H9 (cell line): Measurements from ENCODE around the gene POU2F3. TPM values are rescaled to one million over a fixed set of nuclear protein-coding genes. Genes with fewer than 3 reads are reported as not detected.

Experiments
- DNase-seq: peaks from one replicate; pipeline ENCODE4 v3.0.0-alpha.2; 2017
- H2AFZ ChIP-seq: one replicate; pipeline ENCODE4 v1.6.1; 2013; ENCODE audit warnings: mild to moderate bottlenecking, low read length, control low read depth, moderate library complexity
- H2AK5ac ChIP-seq: 2 replicates; pipeline ENCODE4 v1.6.1; 2013; ENCODE audit warnings: low read length, control low read depth, mixed read lengths; ENCODE audit not compliant: insufficient read length
- H2BK120ac ChIP-seq: one replicate; pipeline ENCODE4 v1.6.1; 2013; ENCODE audit warnings: low read depth, mild to moderate bottlenecking, low read length, control low read depth, inconsistent platforms; ENCODE audit not compliant: poor library complexity, severe bottlenecking
- H2BK12ac ChIP-seq: 2 replicates; pipeline ENCODE4 v1.6.1; 2013; ENCODE audit warnings: low read length, control low read depth, mixed read lengths, low read depth; ENCODE audit not compliant: insufficient read length
- H2BK15ac ChIP-seq: 2 replicates; pipeline ENCODE4 v1.6.1; 2013; ENCODE audit warnings: low read depth, low read length, control low read depth
- H2BK20ac ChIP-seq: one replicate; pipeline ENCODE4 v1.6.1; 2013; ENCODE audit warnings: low read depth, mild to moderate bottlenecking, low read length, control low read depth, inconsistent platforms; ENCODE audit not compliant: poor library complexity, severe bottlenecking
- H2BK5ac ChIP-seq: 2 replicates; pipeline ENCODE4 v1.6.1; 2013; ENCODE audit warnings: low read length, control low read depth, mixed read lengths; ENCODE audit not compliant: insufficient read length
- H3K14ac ChIP-seq: 2 replicates; pipeline ENCODE4 v1.6.1; 2013; ENCODE audit warnings: low read length, control low read depth; ENCODE audit not compliant: insufficient read depth
- H3K18ac ChIP-seq: 2 replicates; pipeline ENCODE4 v1.6.1; 2013; ENCODE audit warnings: low read depth, mild to moderate bottlenecking, mixed read lengths, low read length, control low read depth; ENCODE audit not compliant: insufficient read length
- H3K23ac ChIP-seq: 2 replicates; pipeline ENCODE4 v1.6.1; 2013; ENCODE audit warnings: low read length, control low read depth, mixed read lengths, low read depth; ENCODE audit not compliant: insufficient read length
- H3K23me2 ChIP-seq: 2 replicates; pipeline ENCODE4 v1.6.1; 2013; ENCODE audit warnings: low read depth, mild to moderate bottlenecking, mixed read lengths, low read length, control low read depth; ENCODE audit not compliant: insufficient read length, poor library complexity, severe bottlenecking
- H3K27ac ChIP-seq: 2 replicates; pipeline ENCODE4 v1.5.1; 2013; ENCODE audit warnings: low read length, control low read depth, mixed read lengths, low read depth; ENCODE audit not compliant: insufficient read length
- H3K27me3 ChIP-seq: 2 replicates; pipeline ENCODE4 v1.6.1; 2013; ENCODE audit warnings: low read length, control low read depth, inconsistent platforms; ENCODE audit not compliant: insufficient read depth
- H3K4ac ChIP-seq: 2 replicates; pipeline ENCODE4 v1.6.1; 2013; ENCODE audit warnings: low read depth, mild to moderate bottlenecking, control low read depth, inconsistent platforms, low read length, moderate library complexity
- H3K4me1 ChIP-seq: 2 replicates; pipeline ENCODE4 v1.6.1; 2013; ENCODE audit warnings: low read length, control low read depth, inconsistent platforms; ENCODE audit not compliant: insufficient read depth
- H3K4me2 ChIP-seq: 2 replicates; pipeline ENCODE4 v1.6.1; 2013; ENCODE audit warnings: low read length, control low read depth, mixed read lengths; ENCODE audit not compliant: insufficient read length, insufficient read depth
- H3K56ac ChIP-seq: 2 replicates; pipeline ENCODE4 v1.6.1; 2013; ENCODE audit warnings: low read depth, mild to moderate bottlenecking, mixed read lengths, low read length, control low read depth; ENCODE audit not compliant: insufficient read length
- H3K79me1 ChIP-seq: 2 replicates; pipeline ENCODE4 v1.6.1; 2013; ENCODE audit warnings: low read depth, mild to moderate bottlenecking, moderate library complexity, low read length, control low read depth, inconsistent platforms; ENCODE audit not compliant: insufficient read depth, poor library complexity, severe bottlenecking
- H3K79me2 ChIP-seq: 2 replicates; pipeline ENCODE4 v1.6.1; 2013; ENCODE audit warnings: low read length, control low read depth, inconsistent platforms; ENCODE audit not compliant: insufficient read depth
- H3K9ac ChIP-seq: 2 replicates; pipeline ENCODE4 v1.6.1; 2013; ENCODE audit warnings: low read length, control low read depth, mixed read lengths; ENCODE audit not compliant: insufficient read length; ENCODE audit errors: extremely low read depth
- H3K9me3 ChIP-seq: one replicate; pipeline ENCODE4 v1.6.1; 2013; ENCODE audit warnings: low read depth, low read length, inconsistent platforms; ENCODE audit not compliant: control insufficient read depth
- H3T11ph ChIP-seq: one replicate; pipeline ENCODE4 v1.6.1; 2013; ENCODE audit warnings: mild to moderate bottlenecking, low read length, control low read depth, inconsistent platforms
- H4K20me1 ChIP-seq: one replicate; pipeline ENCODE4 v1.6.1; 2013; ENCODE audit not compliant: control insufficient read depth, insufficient read length, insufficient read depth
- H4K5ac ChIP-seq: 2 replicates; pipeline ENCODE4 v1.6.1; 2013; ENCODE audit warnings: low read depth, mild to moderate bottlenecking, mixed read lengths, low read length, control low read depth; ENCODE audit not compliant: insufficient read length
- H4K8ac ChIP-seq: replicated peaks from 2 replicates; pipeline ENCODE4 v1.6.1; 2013; ENCODE audit warnings: low read length, control low read depth, mixed read lengths, low read depth; ENCODE audit not compliant: insufficient read length
- H4K91ac ChIP-seq: 2 replicates; pipeline ENCODE4 v1.6.1; 2013; ENCODE audit warnings: low read depth, mild to moderate bottlenecking, moderate library complexity, mixed read lengths, low read length, control low read depth; ENCODE audit not compliant: insufficient read length
- H3K27ac Mint-ChIP-seq, 3 experiments: 2 replicates in 2 of 3; 3 replicates in 1 of 3; pipeline ENCODE4 v1.8.0; 2020 to 2021; ENCODE audit warnings: mixed read lengths in 3 of 3, mild to moderate bottlenecking in 1 of 3, moderate library complexity in 1 of 3
- H3K27me3 Mint-ChIP-seq: 2 replicates; pipeline ENCODE4 v1.8.0; 2021; ENCODE audit warnings: low read depth, mild to moderate bottlenecking, moderate library complexity, mixed read lengths
- H3K36me3 Mint-ChIP-seq, 3 experiments: 2 replicates in 2 of 3; 3 replicates in 1 of 3; pipeline ENCODE4 v1.8.0; 2020 to 2021; ENCODE audit warnings: low read depth in 3 of 3, mixed read lengths in 3 of 3; ENCODE audit not compliant: insufficient read depth in 1 of 3
- H3K4me1 Mint-ChIP-seq, 2 experiments: 2 replicates each; pipeline ENCODE4 v1.8.0; 2020; ENCODE audit warnings: mixed read lengths in 2 of 2
- H3K4me3 Mint-ChIP-seq, 2 experiments: 2 replicates in 1 of 2; 3 replicates in 1 of 2; pipeline ENCODE4 v1.8.0; 2020 to 2021; ENCODE audit warnings: mild to moderate bottlenecking in 2 of 2, mixed read lengths in 2 of 2, moderate library complexity in 1 of 2
- H3K9me3 Mint-ChIP-seq, 2 experiments: 2 replicates in 1 of 2; 3 replicates in 1 of 2; pipeline ENCODE4 v1.8.0; 2020; ENCODE audit warnings: mild to moderate bottlenecking in 2 of 2, mixed read lengths in 2 of 2, moderate library complexity in 1 of 2
- CTCF ChIP-seq: fragments of 200-600 bp; sonication (generic); conservative IDR thresholded peaks from 3 replicates; pipeline ENCODE4 v1.8.0; 2021; ENCODE audit warnings: antibody characterized with exemption, mild to moderate bottlenecking
- WGBS: extraction: QIAGEN DNeasy Blood & Tissue Kit; methylation state at CpG from one replicate; pipeline ENCODE4 v1.1.7; 2013; ENCODE audit warnings: missing lambda C conversion rate, low lambda C conversion rate, mixed read lengths; ENCODE audit not compliant: insufficient read length; ENCODE audit errors: extremely low coverage; 5-methylcytosine and 5-hydroxymethylcytosine counted together
- total RNA-seq: library from RNA; stranded (reverse); gene quantifications from 2 replicates; pipeline ENCODE4 v1.2.1, GENCODE V29; 2021

The POU2F3 gene
- total RNA-seq, 1 experiment from 2014 or later = 1.1 TPM

DNA sequence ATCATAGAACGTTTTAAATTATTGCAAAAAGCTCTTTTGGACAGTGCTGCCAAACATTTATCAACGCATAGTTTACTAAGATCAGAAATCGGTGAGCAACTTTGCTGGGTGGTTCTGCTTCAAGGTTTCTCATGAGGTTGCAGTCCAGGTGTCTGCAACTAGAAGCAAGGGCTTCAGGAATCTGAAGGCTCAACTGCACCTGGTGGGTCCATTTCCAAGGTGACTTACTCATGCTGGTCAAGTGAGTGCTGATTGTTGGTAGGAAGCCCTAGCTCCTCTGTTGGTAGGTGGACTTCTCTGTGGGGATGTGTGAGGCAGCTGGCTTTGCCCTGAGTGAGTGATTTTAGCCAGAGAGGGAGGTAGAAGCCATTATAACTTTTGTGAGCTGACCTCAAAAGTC is 118.8 kb downstream of the POU2F3 start:
- Histone ChIP-seq H3K79me1 (peaks cover 3% of the 10 kb centered on the region), H3K23me2 (no peaks in the 10 kb centered on the region), H2BK20ac (no peak overlapping the region), H3K4ac (no peak overlapping the region), H4K5ac (no peak overlapping the region), H3K23ac (no peak overlapping the region), H2AK5ac (no peak overlapping the region), H3K79me2 (no peaks in the 10 kb centered on the region; the same call in 1 of the 2 replicates), H3K4me2 (no peak overlapping the region), H2BK120ac (no peak overlapping the region), H3K18ac (no peak overlapping the region), H3K56ac (no peak overlapping the region), H2AFZ (no peak overlapping the region), H3K9me3 (no peaks in the 10 kb centered on the region), H4K20me1 (no peaks in the 10 kb centered on the region), H3K14ac (no peak overlapping the region), H2BK15ac (no peak overlapping the region), H3K27me3 (no peaks in the 10 kb centered on the region), H3K9ac (no peak overlapping the region), H3K27ac (no peak overlapping the region), H4K91ac (no peak overlapping the region), H2BK12ac (no peak overlapping the region), H4K8ac (no peak overlapping the region), H3K4me1 (no peaks in the 10 kb centered on the region; the same call in 1 of the 2 replicates), H2BK5ac (no peak overlapping the region), H3T11ph (no peak overlapping the region)
- no peak for TF ChIP-seq CTCF
- Mint-ChIP-seq H3K27ac (no peak overlapping the region), H3K4me1 (peaks cover 10 to 18% of the 10 kb centered on the region in 2 experiments), H3K9me3 (peaks cover 0 to 7% of the 10 kb centered on the region in 2 experiments; a peak in 4 of 5 replicates), H3K4me3 (no peak overlapping the region), H3K27me3 (no peaks in the 10 kb centered on the region), H3K36me3 (peaks cover 2 to 8% (median 6%) of the 10 kb centered on the region in 3 experiments; a peak in 5 of 7 replicates)
- DNase-seq = no peak
- WGBS = no CpG with 5 or more reads among the region's 3 CpGs
